Duodenal mucosa (tissue), 2 donors: ENCODE measurements around the gene PLSCR2.
"Not testable (repeated sequence)": the region's sequence is repeated elsewhere in the genome, so short reads cannot be mapped to it uniquely, and the experiment has no call there.

ENCODE experiments used
- H3K27ac ChIP-seq: one replicate; pipeline ENCODE4 v1.7.0; 2013; ENCODE audit warnings: low read depth, low read length
- H3K27me3 ChIP-seq, 2 donors: one replicate each; pipeline ENCODE4 v1.7.0; 2013; ENCODE audit warnings: low read length in 2 of 2, control low read depth in 1 of 2; ENCODE audit not compliant: insufficient read depth in 2 of 2, control insufficient read depth in 1 of 2
- H3K36me3 ChIP-seq, 2 donors: one replicate each; pipeline ENCODE4 v1.7.0; 2013; ENCODE audit warnings: low read length in 2 of 2, control low read depth in 1 of 2; ENCODE audit not compliant: insufficient read depth in 2 of 2, control insufficient read depth in 1 of 2
- H3K4me1 ChIP-seq, 2 donors: one replicate each; pipeline ENCODE4 v1.7.0; 2013; ENCODE audit warnings: low read length in 2 of 2, control low read depth in 1 of 2; ENCODE audit not compliant: insufficient read depth in 2 of 2, control insufficient read depth in 1 of 2
- H3K4me3 ChIP-seq, 2 donors: one replicate each; pipeline ENCODE4 v1.7.0; 2013; ENCODE audit warnings: low read length in 2 of 2, low read depth in 1 of 2
- H3K9ac ChIP-seq, 2 donors: one replicate each; pipeline ENCODE4 v1.7.0; 2013; ENCODE audit warnings: low read length in 2 of 2, low read depth in 1 of 2
- H3K9me3 ChIP-seq, 2 donors: one replicate each; pipeline ENCODE4 v1.7.0; 2013; ENCODE audit warnings: low read length in 2 of 2, control low read depth in 1 of 2; ENCODE audit not compliant: control insufficient read depth in 1 of 2

PLSCR2 gene

DNA sequence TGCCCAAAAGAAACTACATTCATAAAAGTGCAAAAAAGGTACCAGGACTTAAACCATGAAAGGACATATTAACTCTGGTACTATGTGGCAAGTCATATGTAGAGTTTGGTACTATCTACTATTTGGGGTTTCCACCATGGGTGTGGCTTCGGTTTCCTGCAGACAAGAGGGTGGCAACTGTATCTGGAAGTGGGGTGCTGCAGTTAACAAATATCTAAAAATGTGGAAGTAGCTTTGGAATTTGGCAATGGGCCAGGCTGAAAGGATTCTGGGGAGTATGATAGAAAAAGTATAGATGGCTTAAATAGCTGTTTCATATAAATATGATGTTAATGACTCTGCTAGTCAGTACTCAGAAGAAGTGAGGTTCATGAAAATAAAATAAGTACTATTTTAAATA is 44.0 kb downstream of the PLSCR2 start:
- Histone ChIP-seq H3K27ac (no peak overlapping the region), H3K27me3 (no peaks in the 10 kb centered on the region), H3K36me3 (no peaks in the 10 kb centered on the region), H3K9ac (no peak overlapping the region), H3K4me3 (no peak overlapping the region), H3K4me1 (no peaks in the 10 kb centered on the region), H3K9me3 (no peaks in the 10 kb centered on the region)

DNA sequence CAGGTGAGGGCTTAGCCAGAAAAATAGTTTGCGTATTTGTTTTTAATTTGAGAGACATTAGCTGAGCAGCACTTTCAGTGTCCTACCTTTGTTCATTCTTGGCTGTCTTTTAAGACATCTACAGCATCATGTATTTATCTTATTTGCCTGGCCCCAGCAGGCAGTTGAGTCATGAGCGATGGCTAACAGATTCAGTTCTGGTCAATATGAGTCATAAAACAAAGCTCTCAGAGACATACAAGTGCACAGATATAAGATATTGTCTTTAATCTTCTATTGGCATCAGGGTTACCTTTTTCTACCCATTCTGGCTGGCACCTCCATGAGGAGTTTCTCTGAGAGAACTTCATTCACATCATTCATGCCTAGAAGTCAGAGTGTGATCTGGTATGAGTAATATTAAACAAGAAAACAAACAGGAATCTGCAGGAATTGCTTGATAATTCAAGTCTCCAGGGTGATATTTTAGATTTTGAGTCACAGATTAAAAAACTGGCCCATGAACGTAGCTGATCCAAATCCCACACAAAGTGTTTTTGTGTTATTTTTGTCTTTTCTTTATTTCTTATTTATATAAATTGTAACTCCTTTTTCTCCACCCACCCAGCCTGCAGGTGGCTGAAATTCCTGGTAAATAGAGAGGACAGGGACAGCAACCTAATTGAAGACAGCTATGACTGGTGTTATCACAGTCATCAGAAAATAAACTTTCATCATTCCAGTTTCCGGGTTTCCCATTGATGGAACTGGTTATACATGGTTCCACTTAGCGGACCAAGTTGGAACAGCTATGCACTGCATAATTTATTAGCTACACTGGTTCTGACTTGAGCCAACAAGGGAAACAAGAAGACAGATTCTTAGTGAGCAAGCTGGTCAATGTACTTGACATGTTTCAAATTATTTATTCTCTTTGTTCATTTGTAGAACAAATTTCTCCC is 47.3 kb downstream of the PLSCR2 start:
- Histone ChIP-seq H3K36me3 (no peaks in the 10 kb centered on the region), H3K4me3 (no peak overlapping the region), H3K9me3 (no peaks in the 10 kb centered on the region), H3K27me3 (no peaks in the 10 kb centered on the region), H3K9ac (no peak overlapping the region), H3K27ac (no peak overlapping the region), H3K4me1 (no peaks in the 10 kb centered on the region)

DNA sequence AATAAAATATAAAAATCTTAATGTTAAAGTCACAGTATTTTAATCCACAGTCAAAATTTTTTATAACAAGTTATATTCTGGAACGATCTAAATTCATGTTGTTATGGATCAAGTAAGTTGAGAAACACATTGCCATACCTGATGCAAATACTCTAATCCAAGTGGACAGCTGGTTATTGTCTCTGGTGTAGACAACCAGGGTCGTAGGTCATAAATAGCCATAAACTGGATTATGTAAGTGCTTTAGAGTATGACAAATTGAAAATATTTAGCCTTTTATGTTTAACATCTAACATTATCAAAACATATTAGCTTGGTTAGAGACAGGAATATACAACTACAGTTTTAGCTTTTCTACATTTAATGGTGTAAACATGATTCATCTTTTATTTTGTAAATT is 53.0 kb downstream of the PLSCR2 start:
- H3K27ac ChIP-seq: no peak overlapping the region
- no peaks in the 10 kb centered on the region for H3K36me3 ChIP-seq

DNA sequence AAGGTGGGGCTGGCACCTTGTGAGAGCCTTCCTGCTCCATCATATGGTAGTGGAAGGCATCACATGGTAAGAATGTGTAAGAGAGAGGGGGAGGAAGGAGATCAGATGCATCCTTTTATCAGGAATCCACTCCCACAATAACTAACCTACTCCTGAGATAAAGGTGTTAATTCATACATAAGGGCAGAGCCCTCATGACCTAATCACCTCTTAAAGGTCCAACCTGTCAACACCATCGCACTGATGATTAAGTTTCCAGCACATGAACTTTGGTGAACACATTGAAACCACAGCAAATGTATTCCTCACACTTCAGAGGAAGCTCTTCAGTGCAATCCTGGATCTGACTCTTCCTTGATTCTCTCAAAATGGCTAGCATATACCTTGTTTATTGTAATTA is 55.4 kb downstream of the PLSCR2 start:
- Histone ChIP-seq H3K27ac (no peak overlapping the region), H3K4me1 (no peaks in the 10 kb centered on the region), H3K9ac (no peak overlapping the region), H3K36me3 (no peaks in the 10 kb centered on the region), H3K4me3 (no peak overlapping the region), H3K27me3 (no peaks in the 10 kb centered on the region), H3K9me3 (peaks cover 4 to 7% of the 10 kb centered on the region in 2 donors)

More for the DNA sequence above, 53.0 kb downstream of the PLSCR2 start:
- no peaks in the 10 kb centered on the region for H3K27me3 ChIP-seq
- H3K4me3 ChIP-seq: no peak overlapping the region
- H3K4me1 ChIP-seq: no peaks in the 10 kb centered on the region
- no peak overlapping the region for H3K9ac ChIP-seq
- peaks cover 4 to 7% of the 10 kb centered on the region in 2 donors for H3K9me3 ChIP-seq

DNA sequence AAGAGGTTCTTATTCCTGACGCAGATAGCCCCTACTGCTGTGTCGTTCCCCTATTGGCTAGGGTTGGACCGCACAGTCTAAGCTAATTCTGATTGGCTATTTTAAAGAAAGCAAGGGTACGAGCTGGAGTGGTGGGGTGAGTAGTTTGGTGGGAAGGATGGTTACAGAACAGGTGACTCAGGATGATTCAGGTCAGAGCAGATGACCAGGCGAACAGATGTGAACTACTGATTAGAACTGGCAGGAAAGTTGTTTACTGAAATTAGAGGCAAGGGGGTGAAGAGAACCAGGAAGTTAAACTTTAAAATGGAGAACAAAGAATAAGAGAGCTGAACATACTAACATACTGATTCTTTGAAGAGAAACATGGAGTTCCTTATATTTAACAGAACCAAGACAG is 56.6 kb downstream of the PLSCR2 start:
- not testable (repeated sequence) for H3K9me3 ChIP-seq, H3K9ac ChIP-seq, H3K27me3 ChIP-seq, H3K27ac ChIP-seq, H3K4me1 ChIP-seq, H3K4me3 ChIP-seq, H3K36me3 ChIP-seq

DNA sequence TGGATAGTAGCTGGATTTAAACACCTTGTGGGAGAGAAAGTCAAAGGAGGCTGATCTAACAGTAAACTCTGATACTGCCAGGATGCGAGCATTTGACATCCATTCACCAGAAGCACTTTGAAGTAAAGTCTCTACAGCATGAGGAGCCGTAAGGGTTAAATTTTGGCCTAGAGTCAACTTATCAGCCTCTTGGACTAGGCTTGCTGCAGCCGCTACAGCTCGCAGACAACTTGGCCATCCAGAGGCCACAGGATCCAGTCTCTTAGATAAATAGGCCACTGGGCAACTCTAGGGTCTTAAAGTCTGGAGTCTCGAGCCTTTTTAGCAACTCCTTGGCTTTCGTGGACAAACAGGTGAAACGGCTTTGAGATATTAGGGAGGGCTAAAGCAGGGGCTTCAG is 61.4 kb downstream of the PLSCR2 start:
- Histone ChIP-seq H3K9ac (no peak overlapping the region), H3K4me1 (no peaks in the 10 kb centered on the region), H3K36me3 (no peaks in the 10 kb centered on the region), H3K4me3 (no peak overlapping the region), H3K27ac (no peak overlapping the region), H3K9me3 (peaks cover 4 to 7% of the 10 kb centered on the region in 2 donors), H3K27me3 (no peaks in the 10 kb centered on the region)

DNA sequence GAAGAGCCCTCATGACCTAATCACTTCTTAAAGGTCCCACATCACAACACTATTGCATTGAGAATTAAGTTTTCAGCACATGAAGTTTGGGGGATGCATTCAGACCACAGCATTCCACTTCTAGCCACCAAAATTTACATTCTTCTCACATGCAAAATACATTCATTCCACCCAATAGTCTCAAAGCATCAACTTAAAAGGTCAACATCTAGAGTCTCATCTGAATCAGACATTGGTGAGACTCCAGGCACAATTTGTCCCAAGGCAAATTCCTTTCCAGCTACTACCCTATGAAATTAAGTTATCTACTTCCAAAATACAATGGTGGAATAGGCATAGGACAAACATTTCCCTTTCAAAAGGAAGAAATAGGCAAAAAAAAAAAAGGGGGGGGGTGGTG is 64.9 kb downstream of the PLSCR2 start:
- H3K4me3 ChIP-seq: no peak overlapping the region
- no peak overlapping the region for H3K9ac ChIP-seq
- no peaks in the 10 kb centered on the region for H3K4me1 ChIP-seq
- no peak overlapping the region for H3K27ac ChIP-seq
- H3K36me3 ChIP-seq: no peaks in the 10 kb centered on the region
- no peaks in the 10 kb centered on the region for H3K27me3 ChIP-seq
- H3K9me3 ChIP-seq: no peaks in the 10 kb centered on the region

DNA sequence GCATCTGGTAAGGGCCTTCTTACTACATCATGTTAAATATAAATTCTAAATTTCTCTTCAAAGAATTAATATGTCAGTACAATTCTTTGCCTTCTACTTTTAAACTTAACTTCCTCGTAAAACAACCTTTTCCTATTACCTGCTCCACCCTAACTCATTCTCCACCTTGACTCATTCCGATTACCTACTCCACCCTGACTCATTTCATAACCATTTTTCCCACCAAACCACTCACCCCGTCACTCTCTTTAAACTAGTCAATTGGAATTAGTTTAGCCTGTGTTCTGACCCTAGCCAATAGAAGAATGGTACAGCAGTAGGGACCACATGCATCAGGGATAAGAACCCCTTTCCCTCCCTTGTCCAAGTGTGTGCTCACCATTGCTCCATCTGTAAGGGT is 65.6 kb downstream of the PLSCR2 start:
- no peak overlapping the region for H3K27ac ChIP-seq
- H3K9ac ChIP-seq: no peak overlapping the region
- H3K4me1 ChIP-seq: no peaks in the 10 kb centered on the region
- no peaks in the 10 kb centered on the region for H3K36me3 ChIP-seq
- no peaks in the 10 kb centered on the region for H3K27me3 ChIP-seq
- no peaks in the 10 kb centered on the region for H3K9me3 ChIP-seq
- H3K4me3 ChIP-seq: no peak overlapping the region

DNA sequence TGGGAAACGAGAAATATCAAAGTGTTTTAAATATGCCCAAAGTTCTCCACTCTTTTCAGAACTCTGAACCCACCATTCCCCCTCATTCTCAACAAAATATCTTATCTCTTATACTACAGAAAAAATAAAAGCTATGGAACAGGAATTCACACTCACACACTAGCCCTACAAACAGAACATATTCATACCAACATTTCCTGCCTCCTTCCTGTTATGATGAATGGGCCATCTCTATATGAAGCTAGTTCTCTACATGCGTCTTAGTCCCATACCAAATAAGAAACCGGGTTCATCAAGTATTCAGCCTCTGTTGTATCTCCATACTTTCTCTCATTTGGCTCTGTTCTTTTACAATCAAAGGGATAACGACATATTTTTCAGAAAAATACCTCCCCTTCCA is 72.6 kb downstream of the PLSCR2 start:
- H3K9ac ChIP-seq: no peak overlapping the region
- no peaks in the 10 kb centered on the region for H3K36me3 ChIP-seq
- H3K4me3 ChIP-seq: no peak overlapping the region
- no peak overlapping the region for H3K27ac ChIP-seq
- H3K9me3 ChIP-seq: no peaks in the 10 kb centered on the region
- no peaks in the 10 kb centered on the region for H3K4me1 ChIP-seq
- no peaks in the 10 kb centered on the region for H3K27me3 ChIP-seq

DNA sequence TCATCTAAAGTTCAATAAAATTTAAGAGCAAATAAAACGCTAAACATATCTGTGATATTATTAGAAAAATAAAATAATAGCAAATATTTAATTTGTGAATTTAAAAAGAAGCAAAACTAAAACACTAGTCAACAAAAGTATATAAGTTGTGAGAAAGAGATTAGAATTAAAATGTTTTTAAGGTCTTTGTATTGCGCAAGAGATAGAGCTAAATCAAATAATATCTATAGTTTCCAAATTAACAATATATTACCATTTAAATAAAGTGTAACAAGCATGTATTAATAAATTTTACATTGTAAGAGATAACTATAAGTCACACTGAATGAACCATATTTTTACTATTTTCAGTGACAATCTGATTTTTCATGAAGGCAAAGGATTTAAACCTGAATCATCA is 74.2 kb downstream of the PLSCR2 start:
- Histone ChIP-seq H3K9ac (no peak overlapping the region), H3K27me3 (no peaks in the 10 kb centered on the region), H3K36me3 (no peaks in the 10 kb centered on the region), H3K27ac (no peak overlapping the region), H3K4me3 (no peak overlapping the region), H3K4me1 (no peaks in the 10 kb centered on the region), H3K9me3 (no peaks in the 10 kb centered on the region)
